Loucy (cell line): ENCODE results near the gene OGDHL.

Source experiments
- EZH2phosphoT487 ChIP-seq: fragments of 200-600 bp; IDR thresholded peaks from 2 replicates; pipeline ENCODE4 v1.6.1; 2018; ENCODE audit warnings: antibody characterized with exemption, mild to moderate bottlenecking, moderate library complexity, borderline replicate concordance
- TF ChIP-seq, protein P1 (sequence below): fragments of 200-600 bp; sonication (generic); conservative IDR thresholded peaks from 2 replicates; pipeline ENCODE4 v1.5.1; 2014; ENCODE audit warnings: mild to moderate bottlenecking, antibody characterized with exemption, low read length

DNA sequence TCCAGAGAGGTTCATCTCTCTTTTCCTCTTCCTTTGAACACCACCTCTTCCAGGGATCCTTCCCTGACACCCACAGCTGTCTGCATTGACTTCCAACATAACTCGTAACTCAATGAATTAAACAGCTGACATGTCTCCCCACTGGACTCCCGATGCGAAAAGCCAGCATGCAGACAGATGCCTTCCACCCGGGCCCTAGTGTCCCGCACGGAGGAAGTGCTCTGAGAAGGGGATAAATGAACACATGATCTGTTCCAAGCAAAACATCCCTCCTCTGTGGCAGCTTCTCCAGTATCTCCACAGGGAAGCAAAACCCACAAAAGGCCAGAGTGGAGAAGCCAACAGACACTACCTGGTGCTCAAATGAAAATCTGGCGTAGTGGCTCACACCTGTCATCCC is 28.3 kb downstream of the OGDHL start:
- TF ChIP-seq, protein P1, sequence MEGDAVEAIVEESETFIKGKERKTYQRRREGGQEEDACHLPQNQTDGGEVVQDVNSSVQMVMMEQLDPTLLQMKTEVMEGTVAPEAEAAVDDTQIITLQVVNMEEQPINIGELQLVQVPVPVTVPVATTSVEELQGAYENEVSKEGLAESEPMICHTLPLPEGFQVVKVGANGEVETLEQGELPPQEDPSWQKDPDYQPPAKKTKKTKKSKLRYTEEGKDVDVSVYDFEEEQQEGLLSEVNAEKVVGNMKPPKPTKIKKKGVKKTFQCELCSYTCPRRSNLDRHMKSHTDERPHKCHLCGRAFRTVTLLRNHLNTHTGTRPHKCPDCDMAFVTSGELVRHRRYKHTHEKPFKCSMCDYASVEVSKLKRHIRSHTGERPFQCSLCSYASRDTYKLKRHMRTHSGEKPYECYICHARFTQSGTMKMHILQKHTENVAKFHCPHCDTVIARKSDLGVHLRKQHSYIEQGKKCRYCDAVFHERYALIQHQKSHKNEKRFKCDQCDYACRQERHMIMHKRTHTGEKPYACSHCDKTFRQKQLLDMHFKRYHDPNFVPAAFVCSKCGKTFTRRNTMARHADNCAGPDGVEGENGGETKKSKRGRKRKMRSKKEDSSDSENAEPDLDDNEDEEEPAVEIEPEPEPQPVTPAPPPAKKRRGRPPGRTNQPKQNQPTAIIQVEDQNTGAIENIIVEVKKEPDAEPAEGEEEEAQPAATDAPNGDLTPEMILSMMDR, result no peak
- no peak for TF ChIP-seq EZH2phosphoT487
